ENCODE results near the gene CAPN12. TPM values are rescaled to one million over a fixed set of nuclear protein-coding genes. Genes with fewer than 3 reads are reported as not detected.

Gene CAPN12
- polyA plus RNA-seq, 1 of the 3 experiments (the other 2 are of a cell fraction) = 3.0 TPM

GRCh38 chr19:38781058-38781457 lies 36.8 kb upstream of the CAPN12 start:
- Histone ChIP-seq H3K4me2 (no peak overlapping the region), H3K4me1 (ENCODE audit: control insufficient read depth in 1 of 2, insufficient read depth in 2 of 2, low read depth in 1 of 2, low read length in 1 of 2) (no peaks in the 10 kb centered on the region), H3K36me3 (replicated peaks in 1 of 2; ENCODE audit: control insufficient read depth in 1 of 2, insufficient read depth in 2 of 2, low read length in 1 of 2) (no peaks in the 10 kb centered on the region), H3K9me2 (no peaks in the 10 kb centered on the region), H3K4me3 (ENCODE audit: low read depth in 2 of 2, low read length in 1 of 2) (no peak overlapping the region), H3F3A (replicated peaks; ENCODE audit: insufficient read depth) (no peaks in the 10 kb centered on the region), H2AFZ (ENCODE audit: low read depth) (no peak overlapping the region), H3K9ac (no peak overlapping the region), H4K20me1 (ENCODE audit: insufficient read depth) (no peaks in the 10 kb centered on the region), H3K27ac (ENCODE audit: low read depth in 2 of 2, low read length in 1 of 2) (no peak overlapping the region), H3K79me2 (ENCODE audit: insufficient read depth) (no peaks in the 10 kb centered on the region), H3K27me3 (ENCODE audit: insufficient read depth) (no peaks in the 10 kb centered on the region), H3K9me3 (no peaks in the 10 kb centered on the region)
- ChIA-PET CTCF (interaction anchor here (1.2 kb wide), 1 partner anchor 149 kb away, joined by 3 read pairs; the partner anchor contains the start of genes MRPS12 and SARS2), POLR2A (no interaction called here)
- TF ChIP-seq NFIC (IDR thresholded peaks at IDR 0.05; ENCODE audit: borderline replicate concordance) (no peak), EP300 (IDR thresholded peaks at IDR 0.05; ENCODE audit: borderline replicate concordance in 1 of 2, low read depth in 1 of 2, low read length in 1 of 2) (no peak), MEF2A (IDR thresholded peaks at IDR 0.05; ENCODE audit: borderline replicate concordance, low read depth) (no peak), GABPA (IDR thresholded peaks at IDR 0.05; ENCODE audit: low read depth) (no peak), EZH2phosphoT487 (IDR thresholded peaks at IDR 0.05; ENCODE audit: borderline replicate concordance, low read depth) (no peak), TCF12 (IDR thresholded peaks at IDR 0.05) (no peak), RFX5 (IDR thresholded peaks at IDR 0.05; ENCODE audit: low read length) (no peak), RCOR1 (IDR thresholded peaks at IDR 0.05; ENCODE audit: low read length) (no peak), SMC3 (IDR thresholded peaks at IDR 0.05; ENCODE audit: low read depth, low read length) (no peak), RAD21 (IDR thresholded peaks at IDR 0.05; ENCODE audit: low read length) (no peak)
- TF ChIP-seq, protein P1, sequence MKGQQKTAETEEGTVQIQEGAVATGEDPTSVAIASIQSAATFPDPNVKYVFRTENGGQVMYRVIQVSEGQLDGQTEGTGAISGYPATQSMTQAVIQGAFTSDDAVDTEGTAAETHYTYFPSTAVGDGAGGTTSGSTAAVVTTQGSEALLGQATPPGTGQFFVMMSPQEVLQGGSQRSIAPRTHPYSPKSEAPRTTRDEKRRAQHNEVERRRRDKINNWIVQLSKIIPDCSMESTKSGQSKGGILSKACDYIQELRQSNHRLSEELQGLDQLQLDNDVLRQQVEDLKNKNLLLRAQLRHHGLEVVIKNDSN (IDR thresholded peaks at IDR 0.05; ENCODE audit: borderline replicate concordance, low read depth) = no peak
- WGBS (ENCODE audit: low lambda C conversion rate) = 71% methylated on average over 7 of the region's 7 CpGs
- DNase-seq = no peak

- ChIA-PET POLR2A (no interaction called here), CTCF (interaction anchor here (1.2 kb wide), 1 partner anchor 150 kb away, joined by 3 read pairs; the partner anchor contains the start of genes MRPS12 and SARS2)
- no peaks in the 10 kb centered on the region for H3K27me3 ChIP-seq (ENCODE audit: insufficient read depth)
- TF ChIP-seq RXRA (IDR thresholded peaks at IDR 0.05; ENCODE audit: borderline replicate concordance, low read depth) (no peak), MXI1 (IDR thresholded peaks at IDR 0.05; ENCODE audit: low read depth, low read length) (no peak), SIN3A (IDR thresholded peaks at IDR 0.05; ENCODE audit: borderline replicate concordance, low read depth, low read length) (no peak), RFX5 (IDR thresholded peaks at IDR 0.05; ENCODE audit: low read length) (no peak), REST (IDR thresholded peaks at IDR 0.05; ENCODE audit: low read depth, low read length) (no peak), FOXM1 (IDR thresholded peaks at IDR 0.05; ENCODE audit: low read depth) (no peak), GABPA (IDR thresholded peaks at IDR 0.05; ENCODE audit: low read depth) (no peak), EP300 (IDR thresholded peaks at IDR 0.05; ENCODE audit: borderline replicate concordance in 1 of 2, low read depth in 1 of 2, low read length in 1 of 2) (no peak), IRF3 (IDR thresholded peaks at IDR 0.05; ENCODE audit: low read depth, low read length) (no peak), TCF12 (IDR thresholded peaks at IDR 0.05) (no peak)
- TF ChIP-seq, protein P2, sequence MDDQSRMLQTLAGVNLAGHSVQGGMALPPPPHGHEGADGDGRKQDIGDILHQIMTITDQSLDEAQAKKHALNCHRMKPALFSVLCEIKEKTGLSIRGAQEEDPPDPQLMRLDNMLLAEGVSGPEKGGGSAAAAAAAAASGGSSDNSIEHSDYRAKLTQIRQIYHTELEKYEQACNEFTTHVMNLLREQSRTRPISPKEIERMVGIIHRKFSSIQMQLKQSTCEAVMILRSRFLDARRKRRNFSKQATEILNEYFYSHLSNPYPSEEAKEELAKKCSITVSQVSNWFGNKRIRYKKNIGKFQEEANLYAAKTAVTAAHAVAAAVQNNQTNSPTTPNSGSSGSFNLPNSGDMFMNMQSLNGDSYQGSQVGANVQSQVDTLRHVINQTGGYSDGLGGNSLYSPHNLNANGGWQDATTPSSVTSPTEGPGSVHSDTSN (IDR thresholded peaks at IDR 0.05) = no peak
- TF ChIP-seq, protein P3, sequence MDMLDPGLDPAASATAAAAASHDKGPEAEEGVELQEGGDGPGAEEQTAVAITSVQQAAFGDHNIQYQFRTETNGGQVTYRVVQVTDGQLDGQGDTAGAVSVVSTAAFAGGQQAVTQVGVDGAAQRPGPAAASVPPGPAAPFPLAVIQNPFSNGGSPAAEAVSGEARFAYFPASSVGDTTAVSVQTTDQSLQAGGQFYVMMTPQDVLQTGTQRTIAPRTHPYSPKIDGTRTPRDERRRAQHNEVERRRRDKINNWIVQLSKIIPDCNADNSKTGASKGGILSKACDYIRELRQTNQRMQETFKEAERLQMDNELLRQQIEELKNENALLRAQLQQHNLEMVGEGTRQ (IDR thresholded peaks at IDR 0.05; ENCODE audit: borderline replicate concordance, low read depth, low read length) = no peak
- H3K9me3 ChIP-seq = no peaks in the 10 kb centered on the region
- no peak for DNase-seq
- H3K9ac ChIP-seq = no peak overlapping the region
- no peak overlapping the region for H2AFZ ChIP-seq (ENCODE audit: low read depth)
- H3K79me2 ChIP-seq (ENCODE audit: insufficient read depth) = no peaks in the 10 kb centered on the region
- H3K27ac ChIP-seq (ENCODE audit: low read depth in 2 of 2, low read length in 1 of 2) = no peak overlapping the region
- H3K4me2 ChIP-seq = no peak overlapping the region
- no peaks in the 10 kb centered on the region for H3F3A ChIP-seq (replicated peaks; ENCODE audit: insufficient read depth)
- WGBS (ENCODE audit: low lambda C conversion rate) = 67% methylated on average over 7 of the region's 7 CpGs
- no peaks in the 10 kb centered on the region for H4K20me1 ChIP-seq (ENCODE audit: insufficient read depth)
- no peak overlapping the region for H3K4me3 ChIP-seq (ENCODE audit: low read depth in 2 of 2, low read length in 1 of 2)
- H3K9me2 ChIP-seq = no peaks in the 10 kb centered on the region
- no peaks in the 10 kb centered on the region for H3K36me3 ChIP-seq (replicated peaks in 1 of 2; ENCODE audit: control insufficient read depth in 1 of 2, insufficient read depth in 2 of 2, low read length in 1 of 2)
- no peaks in the 10 kb centered on the region for H3K4me1 ChIP-seq (ENCODE audit: control insufficient read depth in 1 of 2, insufficient read depth in 2 of 2, low read depth in 1 of 2, low read length in 1 of 2)
Measured at GRCh38 chr19:38780443-38780842, 36.2 kb upstream of the CAPN12 start.
